IMR-90 (cell line): ENCODE measurements around the gene PLA2G4E. TPM values are rescaled to one million over a fixed set of nuclear protein-coding genes. Genes with fewer than 3 reads are reported as not detected.

Experiments
- ATAC-seq: fragments of 200-7000 bp; cut with Tn5 transposase; 2 replicates; pipeline ENCODE4 v1.9.1; 2020; ENCODE audit warnings: low read depth, mild to moderate bottlenecking, moderate library complexity
- BruUV-seq: library from RNA; stranded (reverse); fragments of 400-500 nt; replicated peaks from 2 replicates; lab custom pipeline; 2021; lab: Mats Ljungman, UMichigan
- CTCF ChIA-PET: fragments of 300-600 bp; formaldehyde crosslinking; extraction: SDS; loops from one replicate; lab custom pipeline; 2021; ENCODE audit warnings: antibody characterized with exemption; lab: Yijun Ruan, JAX
- POLR2A ChIA-PET: fragments of 300-600 bp; sonication (Branson Sonifier 250); formaldehyde crosslinking; loops from one replicate; lab custom pipeline; 2022; ENCODE audit warnings: antibody characterized with exemption; ENCODE audit not compliant: unreplicated experiment; lab: Charles Lee
- DNase-seq: peaks from one replicate; pipeline ENCODE4 v3.0.0; 2013
- H2AFZ ChIP-seq: replicated peaks from 2 replicates; pipeline ENCODE3; 2013; ENCODE audit warnings: low read length, mild to moderate bottlenecking; ENCODE audit not compliant: poor library complexity
- H2AK5ac ChIP-seq: 2 replicates; pipeline ENCODE4 v1.6.1; 2013; ENCODE audit warnings: low read depth, low read length, inconsistent platforms
- H2AK9ac ChIP-seq: replicated peaks from 2 replicates; pipeline ENCODE3; 2013; ENCODE audit warnings: mild to moderate bottlenecking, low read depth, low read length, moderate library complexity; ENCODE audit not compliant: poor library complexity
- H2BK120ac ChIP-seq: 2 replicates; pipeline ENCODE4 v1.6.1; 2013; ENCODE audit warnings: low read depth, low read length, inconsistent platforms
- H2BK15ac ChIP-seq: 3 replicates; pipeline ENCODE4 v1.6.1; 2013; ENCODE audit warnings: low read depth, low read length, inconsistent platforms
- H2BK20ac ChIP-seq: 2 replicates; pipeline ENCODE4 v1.6.1; 2013; ENCODE audit warnings: low read depth, mild to moderate bottlenecking, inconsistent platforms, low read length, moderate library complexity
- H2BK5ac ChIP-seq: 2 replicates; pipeline ENCODE4 v1.6.1; 2013; ENCODE audit warnings: mild to moderate bottlenecking, low read depth, low read length, inconsistent platforms; ENCODE audit not compliant: poor library complexity, severe bottlenecking
- H3K14ac ChIP-seq: replicated peaks from 2 replicates; pipeline ENCODE4 v1.6.1; 2013; ENCODE audit warnings: low read depth, low read length, inconsistent platforms
- H3K18ac ChIP-seq: 2 replicates; pipeline ENCODE4 v1.6.1; 2013; ENCODE audit warnings: low read depth, low read length, control low read depth
- H3K23ac ChIP-seq: 2 replicates; pipeline ENCODE4 v1.6.1; 2013; ENCODE audit warnings: low read depth, low read length, inconsistent platforms
- H3K27ac ChIP-seq: 2 replicates; pipeline ENCODE4 v1.5.1; 2013; ENCODE audit warnings: mild to moderate bottlenecking, control low read depth, low read length; ENCODE audit not compliant: insufficient read depth
- H3K27me3 ChIP-seq: 2 replicates; pipeline ENCODE4 v1.6.1; 2013; ENCODE audit warnings: low read length; ENCODE audit not compliant: control insufficient read depth, insufficient read depth
- H3K36me3 ChIP-seq: 2 replicates; pipeline ENCODE4 v1.6.1; 2013; ENCODE audit warnings: low read length, mixed read lengths; ENCODE audit not compliant: control insufficient read depth, insufficient read depth
- H3K4ac ChIP-seq: 2 replicates; pipeline ENCODE4 v1.6.1; 2013; ENCODE audit warnings: low read depth, low read length, inconsistent platforms
- H3K4me1 ChIP-seq: 2 replicates; pipeline ENCODE4 v1.6.1; 2013; ENCODE audit warnings: low read length, mixed read lengths; ENCODE audit not compliant: control insufficient read depth, insufficient read depth
- H3K4me2 ChIP-seq: 2 replicates; pipeline ENCODE4 v1.6.1; 2013; ENCODE audit warnings: low read depth, mild to moderate bottlenecking, control low read depth, low read length, moderate library complexity
- H3K4me3 ChIP-seq: 2 replicates; pipeline ENCODE4 v1.5.1; 2013; ENCODE audit warnings: low read depth, mild to moderate bottlenecking, control low read depth, low read length, moderate library complexity; ENCODE audit not compliant: insufficient read depth
- H3K56ac ChIP-seq: 2 replicates; pipeline ENCODE4 v1.6.1; 2013; ENCODE audit warnings: low read length, inconsistent platforms; ENCODE audit not compliant: insufficient read depth; ENCODE audit errors: extremely low read depth
- H3K79me1 ChIP-seq, 2 experiments: 2 replicates each; pipeline ENCODE4 v1.6.1; 2013; ENCODE audit warnings: low read length in 2 of 2, inconsistent platforms in 1 of 2, low read depth in 1 of 2
- H3K9ac ChIP-seq: 2 replicates; pipeline ENCODE4 v1.6.1; 2013; ENCODE audit warnings: low read depth, low read length, control low read depth
- H3K9me1 ChIP-seq: 2 replicates; pipeline ENCODE4 v1.6.1; 2013; ENCODE audit warnings: low read length, inconsistent platforms; ENCODE audit not compliant: insufficient read depth
- H3K9me3 ChIP-seq: 2 replicates; pipeline ENCODE4 v1.6.1; 2013; ENCODE audit warnings: low read length; ENCODE audit not compliant: control insufficient read depth, insufficient read depth
- H4K20me1 ChIP-seq: 2 replicates; pipeline ENCODE4 v1.6.1; 2013; ENCODE audit warnings: low read length, inconsistent platforms; ENCODE audit not compliant: insufficient read depth
- H4K5ac ChIP-seq: 2 replicates; pipeline ENCODE4 v1.6.1; 2013; ENCODE audit warnings: mild to moderate bottlenecking, low read depth, low read length, control low read depth
- H4K8ac ChIP-seq, 2 experiments: 2 replicates each; pipeline ENCODE4 v1.6.1; 2013; ENCODE audit warnings: low read depth in 2 of 2, low read length in 2 of 2, control low read depth in 1 of 2, inconsistent platforms in 1 of 2
- H4K91ac ChIP-seq: 2 replicates; pipeline ENCODE4 v1.6.1; 2013; ENCODE audit warnings: low read depth, low read length, inconsistent platforms; ENCODE audit not compliant: insufficient read depth
- BHLHE40 ChIP-seq: fragments of 150-350 bp; IDR thresholded peaks from 2 replicates; pipeline ENCODE4 v1.6.1; 2016; ENCODE audit warnings: mild to moderate bottlenecking, low read depth, low read length
- CEBPB ChIP-seq: IDR thresholded peaks from 2 replicates; pipeline ENCODE4 v1.6.1; 2012; ENCODE audit warnings: low read depth, low read length, improper control_type of control experiment
- CHD1 ChIP-seq: IDR thresholded peaks from 2 replicates; pipeline ENCODE4 v1.6.1; 2012; ENCODE audit warnings: low read depth, low read length, improper control_type of control experiment
- CTCF ChIP-seq: conservative IDR thresholded peaks from 2 replicates; pipeline ENCODE4 v1.5.1; 2012; ENCODE audit warnings: mild to moderate bottlenecking, low read depth, low read length, improper control_type of control experiment
- ELK1 ChIP-seq: fragments of 150-350 bp; IDR thresholded peaks from 2 replicates; pipeline ENCODE4 v1.6.1; 2016; ENCODE audit warnings: low read depth, mild to moderate bottlenecking, low read length, moderate library complexity, borderline replicate concordance
- FOS ChIP-seq: fragments of 150-350 bp; IDR thresholded peaks from 2 replicates; pipeline ENCODE4 v1.6.1; 2016; ENCODE audit warnings: low read depth, low read length
- MAFK ChIP-seq: IDR thresholded peaks from 2 replicates; pipeline ENCODE4 v1.6.1; 2012; ENCODE audit warnings: low read depth, low read length, improper control_type of control experiment
- MAZ ChIP-seq: IDR thresholded peaks from 2 replicates; pipeline ENCODE4 v1.6.1; 2012; ENCODE audit warnings: low read depth, mild to moderate bottlenecking, low read length, improper control_type of control experiment, moderate library complexity, borderline replicate concordance
- MXI1 ChIP-seq: IDR thresholded peaks from 2 replicates; pipeline ENCODE4 v1.6.1; 2012; ENCODE audit warnings: low read depth, mild to moderate bottlenecking, low read length, moderate library complexity, borderline replicate concordance
- NFE2L2 ChIP-seq: fragments of 150-350 bp; IDR thresholded peaks from 2 replicates; pipeline ENCODE4 v1.6.1; 2016; ENCODE audit warnings: low read depth, mild to moderate bottlenecking, low read length
- RAD21 ChIP-seq: IDR thresholded peaks from 2 replicates; pipeline ENCODE4 v1.6.1; 2012; ENCODE audit warnings: low read length, improper control_type of control experiment
- RFX5 ChIP-seq: IDR thresholded peaks from 2 replicates; pipeline ENCODE4 v1.8.0; 2012; ENCODE audit warnings: low read depth, mild to moderate bottlenecking, low read length, moderate library complexity
- SMC3 ChIP-seq: fragments of 150-350 bp; IDR thresholded peaks from 2 replicates; pipeline ENCODE4 v1.6.1; 2016; ENCODE audit warnings: low read depth, mild to moderate bottlenecking, antibody characterized with exemption, low read length, moderate library complexity
- WGBS, 2 experiments: methylation state at CpG; one replicate each; pipeline versions ENCODE4 v1.1.5 to v1.1.7; 2013; ENCODE audit warnings: missing lambda C conversion rate in 2 of 2; ENCODE audit not compliant: insufficient read length in 1 of 2; ENCODE audit errors: extremely low coverage in 2 of 2; 5-methylcytosine and 5-hydroxymethylcytosine counted together
- dilution Hi-C: fragments of 300-500 bp; cut with HindIII; formaldehyde crosslinking; loops from one replicate; pipeline ENCODE4 v1.14.3; 2018; ENCODE audit warnings: low sequenced_read_pairs; ENCODE audit not compliant: unreplicated experiment
- in situ Hi-C: fragments of 300-500 bp; cut with MboI; formaldehyde crosslinking; loops from 3 replicates; pipeline ENCODE4 v1.14.3; 2019; ENCODE audit warnings: low sequenced_read_pairs, inconsistent platforms, mixed read lengths
- intact Hi-C: fragments of 100-400 bp; cut with micrococcal nuclease; formaldehyde crosslinking; loops from 2 replicates; pipeline ENCODE4 v1.10.0; 2022
- polyA plus RNA-seq, 3 experiments: library from polyadenylated mRNA; depleted of rRNA; stranded (reverse); fragments of >200 nt; gene quantifications; 2 replicates each; pipeline ENCODE4 v1.2.3, GENCODE V29; 2012; ENCODE audit warnings: low replicate concordance in 1 of 3
- total RNA-seq: library from RNA; depleted of rRNA; stranded (reverse); fragments of >200 nt; gene quantifications from 2 replicates; pipeline ENCODE4 v1.2.3, GENCODE V29; 2012
- TF ChIP-seq, protein P1 (sequence below): fragments of 150-350 bp; IDR thresholded peaks from 2 replicates; pipeline ENCODE4 v1.6.1; 2017; ENCODE audit warnings: mild to moderate bottlenecking, antibody characterized with exemption, low read length, low read depth

PLA2G4E gene
- total and polyA plus RNA-seq, 2 of the 4 experiments (the other 2 are of a cell fraction), result not detected

DNA sequence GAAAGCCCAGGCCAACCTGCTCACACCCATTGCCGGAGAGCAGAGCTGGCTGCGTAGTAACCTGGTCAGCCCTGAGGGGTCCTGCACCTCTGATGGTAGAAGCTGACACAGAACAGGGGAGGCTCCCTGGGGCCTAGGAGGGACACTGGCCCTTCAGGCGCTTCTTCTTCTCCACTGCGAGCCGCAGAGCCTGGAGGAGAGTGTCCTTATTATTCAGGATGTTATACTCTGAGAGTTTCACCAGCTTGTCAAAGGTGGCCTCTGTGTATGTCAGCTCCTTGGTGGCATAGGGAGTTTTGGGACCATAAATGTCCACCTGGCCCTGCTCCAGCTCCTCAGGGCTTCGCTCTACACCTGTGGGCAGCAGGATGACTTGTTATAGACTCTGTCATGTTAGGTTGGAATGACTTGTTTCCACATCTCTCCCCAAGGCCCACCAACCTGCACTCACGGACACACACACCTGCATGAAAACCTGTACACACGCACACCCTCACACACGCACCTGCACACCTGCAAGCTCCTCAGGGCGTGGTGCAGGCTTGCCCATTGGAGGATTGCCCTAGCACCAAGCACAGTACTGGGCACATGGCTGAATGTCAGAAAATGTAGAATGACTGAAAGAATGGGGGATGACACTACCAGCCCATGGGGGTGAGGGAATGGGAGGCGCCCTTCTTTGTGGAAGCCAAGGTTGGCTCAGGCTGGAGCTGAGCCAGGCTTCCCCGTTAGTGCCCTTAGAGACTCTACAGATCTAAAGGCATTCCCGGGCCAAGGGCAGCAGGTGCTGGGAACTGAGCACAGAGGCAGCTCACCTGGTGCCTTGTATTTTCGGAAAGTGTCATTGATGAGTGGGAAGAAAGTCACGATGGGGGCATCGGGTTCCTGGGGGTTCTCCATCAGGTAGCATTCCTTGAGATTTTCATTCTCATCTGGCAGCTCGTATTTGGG is 36.9 kb downstream of the PLA2G4E start:
- intact Hi-C loops, result no loop called here
- ChIA-PET POLR2A (no interaction called here), CTCF (no interaction called here)
- Histone ChIP-seq H3K56ac (no peak overlapping the region), H3K27me3 (peaks cover 29% of the 10 kb centered on the region; the same call in 1 of the 2 replicates), H2BK5ac (no peak overlapping the region), H3K14ac (no peak overlapping the region), H3K18ac (no peak overlapping the region), H3K27ac (no peak overlapping the region), H3K4ac (no peak overlapping the region), H4K8ac (no peak overlapping the region), H3K36me3 (no peaks in the 10 kb centered on the region), H3K4me3 (no peak overlapping the region), H3K9me1 (0 out of 2 replicates have a peak, but pooled peaks cover 3% of the 10 kb centered on the region), H2AFZ (no peak overlapping the region), H3K9me3 (no peaks in the 10 kb centered on the region), H3K23ac (no peak overlapping the region), H4K91ac (no peak overlapping the region), H3K4me1 (peaks cover 3% of the 10 kb centered on the region; the same call in 1 of the 2 replicates), H2BK120ac (no peak overlapping the region), H4K20me1 (no peaks in the 10 kb centered on the region), H2BK15ac (no peak overlapping the region), H2AK9ac (no peak overlapping the region), H2BK20ac (no peak overlapping the region), H2AK5ac (no peak overlapping the region), H3K79me1 (no peaks in the 10 kb centered on the region), H4K5ac (no peak overlapping the region), H3K9ac (no peak overlapping the region), H3K4me2 (no peak overlapping the region)
- WGBS, 2 experiments, result 73% methylated on average over 3 of the region's 17 CpGs; no CpG with 5 or more reads in 1 of the 2 experiments
- BruUV-seq, result no TSS peak
- no peak for ATAC-seq
- no peak for DNase-seq
- in situ Hi-C loops, result no loop called here
- dilution Hi-C loops, result no loop called here
- TF ChIP-seq ELK1 (no peak), SMC3 (no peak), FOS (no peak), RFX5 (no peak), MXI1 (no peak), MAZ (no peak), NFE2L2 (no peak), CTCF (no peak), MAFK (no peak), RAD21 (no peak), BHLHE40 (no peak), CHD1 (no peak), CEBPB (no peak)
- TF ChIP-seq, protein P1, sequence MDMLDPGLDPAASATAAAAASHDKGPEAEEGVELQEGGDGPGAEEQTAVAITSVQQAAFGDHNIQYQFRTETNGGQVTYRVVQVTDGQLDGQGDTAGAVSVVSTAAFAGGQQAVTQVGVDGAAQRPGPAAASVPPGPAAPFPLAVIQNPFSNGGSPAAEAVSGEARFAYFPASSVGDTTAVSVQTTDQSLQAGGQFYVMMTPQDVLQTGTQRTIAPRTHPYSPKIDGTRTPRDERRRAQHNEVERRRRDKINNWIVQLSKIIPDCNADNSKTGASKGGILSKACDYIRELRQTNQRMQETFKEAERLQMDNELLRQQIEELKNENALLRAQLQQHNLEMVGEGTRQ, result no peak
